GM04504 (cell line): Measurements from ENCODE around the gene PFDN1.

Experiments
- DNase-seq: peaks from one replicate; pipeline ENCODE4 v3.0.0-alpha.2; 2012; ENCODE audit warnings: low read depth

Gene PFDN1

DNA sequence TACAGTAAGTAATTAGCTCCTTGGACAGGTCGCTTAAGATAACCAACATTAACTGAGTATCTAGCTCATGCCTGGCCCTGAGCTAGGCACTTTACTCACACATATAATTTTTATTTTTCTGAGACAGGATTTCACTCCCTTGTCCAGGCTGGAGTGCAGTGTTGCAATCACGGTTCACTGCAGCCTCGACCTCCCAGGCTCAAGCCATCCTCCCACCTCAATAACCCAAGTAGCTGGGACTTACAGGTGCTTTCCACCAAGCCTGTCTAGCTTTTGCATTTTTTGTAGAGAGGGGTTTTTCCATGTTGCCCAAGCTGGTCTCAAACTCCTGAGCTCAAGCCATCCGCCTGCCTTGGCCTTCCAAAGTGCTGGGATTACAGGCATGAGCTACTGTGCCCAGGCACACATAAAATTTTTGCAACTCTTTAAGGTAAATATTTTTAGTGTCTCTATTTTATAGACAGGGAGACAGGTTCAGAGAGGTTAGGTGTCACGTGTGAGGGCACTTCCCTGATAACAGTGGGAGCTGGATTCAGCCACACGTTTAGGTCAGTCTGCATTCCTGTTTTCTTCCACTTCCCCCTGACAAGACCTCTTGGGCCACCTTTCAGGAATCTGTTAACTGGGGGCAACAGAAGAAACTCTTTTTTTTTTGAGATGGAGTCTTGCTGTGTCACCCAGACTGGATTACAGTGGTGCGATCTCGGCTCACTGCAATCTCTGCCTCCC is 25.3 kb upstream of the PFDN1 start:
- DNase-seq = no peak

DNA sequence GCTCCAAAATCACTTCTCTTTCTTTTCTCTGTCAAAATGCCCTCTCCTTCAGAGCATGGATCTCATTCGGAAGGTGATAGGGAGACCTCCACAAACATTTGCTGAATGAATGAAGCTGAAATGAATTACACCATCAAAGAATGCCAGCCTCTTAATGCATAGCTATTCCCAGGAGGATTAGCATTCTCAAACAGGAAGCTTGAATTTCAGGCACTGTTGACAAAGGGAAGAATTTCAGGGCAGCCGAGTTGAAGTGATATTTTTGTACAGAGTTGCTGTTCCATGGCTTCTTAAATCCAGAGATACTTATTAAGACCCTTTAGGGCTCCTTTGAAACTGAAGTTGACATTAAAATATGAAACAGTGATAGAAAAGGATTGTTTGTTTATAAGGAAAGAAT is 24.7 kb upstream of the PFDN1 start:
- no peak for DNase-seq

DNA sequence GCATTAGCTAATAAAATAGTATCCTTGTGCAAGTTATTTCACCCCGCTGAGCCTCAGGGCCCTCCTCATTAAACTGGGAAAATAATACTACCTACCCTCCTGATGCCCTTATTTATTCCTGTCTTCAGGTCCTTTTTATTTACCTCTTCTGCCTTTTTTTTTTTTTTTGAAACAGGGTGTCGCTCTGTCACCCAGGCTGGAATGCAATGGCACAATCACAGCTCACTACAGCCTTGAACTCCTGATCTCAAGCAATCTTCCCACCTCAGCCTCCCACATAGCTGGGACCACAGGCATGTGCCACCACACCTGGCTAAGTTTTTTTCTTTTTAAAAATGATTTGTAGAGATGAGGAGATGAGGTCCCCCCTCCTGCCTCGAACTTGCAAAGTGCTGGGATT is 22.6 kb upstream of the PFDN1 start:
- no peak for DNase-seq

DNA sequence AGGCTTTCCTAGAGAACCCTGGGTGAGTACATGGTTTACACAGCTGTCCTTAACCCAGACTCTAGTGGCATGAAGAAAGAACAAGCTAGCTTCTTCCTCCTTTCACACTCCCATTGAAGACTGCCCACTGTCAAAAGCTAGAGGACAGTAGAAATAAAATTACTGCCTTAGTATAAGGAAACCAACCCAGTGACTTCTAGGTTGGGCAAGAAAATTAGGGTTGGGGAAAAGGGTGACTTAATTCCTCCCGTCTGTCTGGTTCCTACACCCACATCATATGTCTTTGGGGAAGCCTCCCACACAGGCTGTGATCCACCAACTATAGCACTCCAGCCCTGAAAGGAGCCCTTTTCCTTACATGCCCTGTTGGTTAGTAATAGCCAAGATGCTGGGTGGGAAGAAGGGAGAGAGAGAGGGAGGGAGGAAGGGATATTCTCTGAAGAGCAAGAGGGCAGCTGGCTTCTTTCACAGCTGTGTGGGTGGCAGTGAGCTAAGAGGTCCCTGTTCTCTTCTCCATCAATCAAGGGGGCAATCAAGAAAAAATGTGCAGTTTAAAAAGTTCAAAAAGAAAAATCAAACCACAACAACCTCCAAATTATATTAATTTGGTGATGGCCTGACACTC is 21.8 kb upstream of the PFDN1 start:
- DNase-seq = no peak

DNA sequence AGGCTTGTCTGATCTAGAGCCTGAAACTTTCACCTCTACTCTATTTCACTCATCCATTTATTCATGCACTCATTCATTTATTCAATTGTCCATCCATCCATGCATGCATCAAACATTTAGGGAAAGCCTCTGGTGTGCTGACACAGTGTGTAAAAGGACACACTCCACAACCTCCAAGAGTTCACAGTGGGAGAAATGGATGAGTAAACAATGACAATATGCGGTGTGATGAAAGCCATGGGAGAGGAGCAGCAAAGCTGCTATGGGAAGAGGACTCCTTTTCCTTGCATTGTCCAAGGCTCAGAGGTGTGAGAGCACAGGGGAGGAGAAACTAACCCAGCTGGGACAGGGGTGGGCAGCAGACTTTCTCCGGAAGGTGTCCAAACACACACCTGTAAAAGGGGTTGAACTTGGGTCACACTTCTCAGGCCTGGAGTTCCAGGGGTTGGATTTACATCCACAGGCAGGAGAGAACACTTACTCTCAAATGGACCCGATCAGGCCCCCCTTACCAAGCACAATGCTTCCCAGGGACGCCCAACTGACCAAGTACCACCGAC is 21.2 kb upstream of the PFDN1 start:
- DNase-seq = no peak

DNA sequence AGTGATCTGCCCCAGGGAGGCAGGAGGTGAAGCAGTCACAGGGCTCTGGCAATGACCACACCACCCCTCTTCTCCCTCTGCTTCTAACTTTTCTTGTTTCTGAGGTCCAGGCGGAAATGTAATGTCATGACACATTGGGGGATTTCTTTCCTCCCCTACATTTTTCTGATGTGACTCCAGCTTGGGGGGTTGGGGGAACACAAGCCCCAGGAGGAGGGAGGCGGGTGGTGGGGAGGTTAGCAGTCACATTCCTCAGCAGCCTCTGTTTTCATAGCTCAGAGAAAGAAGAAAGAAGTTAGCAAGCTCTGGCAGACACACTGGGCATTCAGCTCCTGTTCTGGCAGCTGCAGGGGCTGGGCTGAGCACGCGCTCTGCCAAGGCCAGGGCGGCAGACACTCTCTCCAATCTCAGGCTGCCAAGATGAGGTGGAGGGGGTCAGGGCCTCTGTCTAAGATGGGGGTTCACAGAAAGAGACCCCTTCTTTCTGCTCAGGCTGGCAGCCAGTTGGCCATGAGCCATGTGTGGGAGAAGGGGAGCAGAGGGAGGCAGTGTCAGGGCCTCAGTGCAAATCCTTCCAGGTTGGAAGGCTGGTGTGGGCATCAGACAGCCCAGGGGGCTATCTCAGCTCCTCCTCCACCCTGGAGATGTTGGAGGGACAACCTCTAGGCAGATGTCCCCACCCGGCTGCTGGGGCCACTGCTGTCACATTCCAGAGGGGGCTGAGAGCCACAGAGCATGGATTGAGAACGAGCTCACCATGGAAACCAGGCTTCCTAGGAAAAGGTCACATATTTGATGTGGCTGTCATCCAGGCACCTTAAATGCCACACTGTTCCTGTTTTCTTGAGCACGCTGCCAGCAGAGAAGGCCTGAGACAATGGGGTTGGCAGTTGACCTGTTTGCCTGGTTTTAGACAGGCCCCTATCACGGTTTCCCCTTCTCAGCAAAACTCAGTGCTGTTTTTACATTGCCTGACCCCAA is 20.1 kb upstream of the PFDN1 start:
- DNase-seq = peak; percentile 79

DNA sequence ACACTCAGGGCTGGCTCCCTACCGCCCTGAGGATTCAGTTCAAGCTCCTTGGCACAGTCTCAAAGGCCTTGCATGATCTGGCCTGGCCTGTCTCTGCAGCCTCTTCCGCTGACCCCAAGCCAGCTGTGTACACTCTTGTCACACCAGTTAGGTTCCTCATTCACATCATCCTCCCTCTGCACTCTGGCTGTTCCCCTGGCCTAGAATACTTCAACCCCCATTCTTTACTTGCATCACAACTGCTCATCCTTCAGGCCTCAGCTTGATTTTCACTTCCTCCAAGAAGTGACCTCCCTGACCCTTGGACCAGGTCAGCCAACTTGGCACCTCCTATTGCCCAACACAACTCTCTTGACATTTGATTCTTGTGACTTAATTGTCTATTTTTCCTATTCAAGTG is 18.9 kb upstream of the PFDN1 start:
- DNase-seq = no peak

DNA sequence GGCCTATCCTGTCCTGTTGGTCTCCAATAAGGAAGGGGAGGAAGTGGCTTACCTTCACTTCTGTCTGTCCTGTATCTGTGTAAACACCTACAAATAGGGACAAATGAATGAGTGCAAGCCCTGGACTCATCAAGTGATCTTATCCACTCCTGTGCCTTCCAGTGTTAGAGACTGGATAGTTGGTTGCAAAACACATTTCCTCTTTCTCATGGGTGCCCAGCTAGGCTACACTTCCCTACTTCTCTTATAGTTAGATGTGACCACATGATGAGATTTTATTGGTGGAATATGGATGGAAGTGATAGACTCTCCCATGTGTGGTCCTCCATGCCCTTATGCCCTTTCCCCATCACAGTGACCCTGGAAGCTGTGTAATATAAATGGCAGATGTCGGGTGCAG is 16.9 kb upstream of the PFDN1 start:
- no peak for DNase-seq

DNA sequence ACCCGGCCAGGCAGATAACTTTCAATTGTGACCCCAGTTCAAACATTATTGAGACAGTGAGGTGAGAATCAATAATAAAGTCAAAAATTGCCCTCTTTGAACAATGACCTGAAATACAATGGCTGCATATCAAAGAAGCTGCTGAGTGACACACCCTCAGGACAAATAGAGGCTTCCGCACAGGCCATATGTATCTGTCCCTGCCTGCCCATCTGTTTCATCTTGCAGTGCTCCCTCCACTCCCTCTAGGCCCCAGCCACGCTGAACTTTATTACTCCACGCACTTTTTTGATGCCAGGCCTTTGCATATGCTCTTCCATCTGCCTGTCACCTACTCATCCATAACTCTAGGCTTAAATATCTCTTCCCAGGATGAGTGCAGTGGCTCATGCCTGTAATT is 15.9 kb upstream of the PFDN1 start:
- DNase-seq = no peak

DNA sequence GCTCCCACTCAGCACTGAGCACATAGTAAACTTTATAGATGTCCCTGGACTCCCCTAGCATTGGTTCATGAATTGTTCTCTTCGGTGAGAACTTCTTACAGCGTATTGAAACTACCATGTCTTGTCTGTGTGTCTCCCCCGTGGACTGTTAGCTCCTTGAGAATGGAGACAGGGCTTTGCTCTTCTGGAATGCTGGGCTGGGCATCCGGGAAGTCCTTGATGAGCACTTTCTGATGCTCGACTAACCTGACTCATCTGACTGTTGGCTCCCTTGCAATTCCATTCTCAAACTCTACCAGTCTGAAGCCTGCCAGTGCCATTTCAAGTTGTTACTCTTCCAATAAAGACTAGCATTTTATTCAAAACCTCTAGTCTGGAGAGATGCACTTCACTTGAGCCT is 15.0 kb upstream of the PFDN1 start:
- no peak for DNase-seq

DNA sequence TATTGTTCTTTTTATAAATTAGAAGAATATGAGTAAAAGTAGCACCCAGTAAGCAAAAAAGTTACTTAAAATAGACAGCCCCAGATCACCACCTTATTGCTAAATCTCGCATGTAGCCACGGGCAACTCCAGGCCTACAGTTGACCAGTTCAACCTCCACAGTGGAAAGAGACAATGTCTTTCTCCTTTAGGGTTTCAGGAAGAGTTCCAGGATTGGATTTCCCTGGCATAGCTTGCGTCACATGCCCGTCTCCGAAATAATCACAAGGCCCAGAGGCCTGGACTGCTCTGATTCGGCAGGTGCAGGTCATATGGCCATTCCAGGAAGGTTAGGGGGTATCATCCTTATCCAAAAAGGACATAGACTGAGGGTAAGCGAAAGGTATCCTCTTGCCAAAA is 9.9 kb upstream of the PFDN1 start:
- DNase-seq = no peak

DNA sequence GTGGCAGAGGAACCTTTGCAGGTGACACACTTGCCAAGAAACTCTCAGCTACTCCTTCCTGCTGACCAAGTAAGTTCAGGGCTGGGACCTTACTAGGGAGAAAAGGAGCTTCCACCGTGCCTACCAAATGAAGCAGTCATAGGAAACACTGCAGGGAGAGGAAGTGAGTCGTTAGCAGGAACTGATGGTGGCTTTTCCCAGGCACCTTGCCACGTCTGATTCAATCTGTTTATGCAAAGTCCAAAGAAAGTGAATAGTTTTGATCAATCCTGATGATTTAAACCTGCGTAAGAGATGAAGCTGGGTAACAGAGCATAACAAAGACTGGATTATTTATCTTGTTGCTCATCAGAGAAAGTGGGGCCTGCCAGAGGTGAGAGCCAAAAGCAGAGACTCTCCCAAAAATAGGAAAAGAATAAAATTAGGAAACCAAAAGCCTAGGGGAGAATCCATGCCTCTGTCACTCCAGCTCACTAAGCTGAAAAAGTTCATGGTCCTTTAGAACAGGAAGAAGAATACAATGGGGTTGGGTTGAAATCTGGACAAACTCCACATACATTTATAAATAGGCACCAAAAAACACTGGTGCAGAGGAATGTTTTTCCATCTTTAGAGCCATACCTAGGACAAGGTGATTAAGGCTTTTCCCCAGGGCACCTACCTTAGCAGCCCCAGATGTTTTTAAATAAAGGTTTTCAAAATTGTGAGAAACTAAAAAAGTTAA is 9.3 kb upstream of the PFDN1 start:
- peak; percentile 81 for DNase-seq

DNA sequence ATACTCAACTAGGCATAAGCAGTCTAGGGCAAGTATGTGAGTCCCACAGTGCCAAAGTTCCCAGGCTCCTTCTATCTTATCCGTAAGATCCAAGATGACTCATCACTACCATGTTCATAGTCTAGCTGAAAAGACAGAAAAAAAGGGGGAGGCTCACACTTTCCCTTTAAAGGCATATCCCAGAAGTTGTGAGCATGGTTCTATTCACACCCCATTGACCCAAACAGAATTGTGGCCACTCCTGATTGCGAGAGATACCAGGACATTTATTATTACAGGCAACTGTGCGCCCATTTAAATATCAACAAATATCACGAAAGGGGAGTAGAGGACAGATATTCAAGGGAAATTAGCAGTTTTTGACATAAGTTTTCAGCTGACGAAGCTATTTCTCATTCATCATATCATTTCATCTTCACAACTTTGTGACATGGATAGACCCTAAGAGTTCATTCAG is 8.1 kb upstream of the PFDN1 start:
- DNase-seq = peak; percentile 68

DNA sequence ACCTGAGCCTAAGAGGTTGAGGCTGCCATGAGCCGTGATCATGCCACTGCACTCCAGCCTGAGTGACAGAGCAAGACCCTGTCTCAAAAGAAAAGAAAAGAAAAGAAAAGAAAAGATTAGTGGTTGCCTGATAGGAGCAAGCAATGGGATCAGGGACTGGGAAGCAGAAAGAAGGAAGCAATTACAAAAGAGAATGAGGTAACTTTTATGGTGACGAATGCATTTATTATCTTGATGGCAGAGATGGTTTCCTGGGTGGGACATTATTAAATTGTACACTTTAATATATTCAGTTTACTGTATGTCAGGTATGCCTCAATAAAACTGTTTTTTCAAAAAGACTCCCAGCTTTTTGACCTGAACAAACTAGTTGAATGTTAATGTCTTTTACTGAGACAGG is 7.5 kb upstream of the PFDN1 start:
- DNase-seq = no peak

DNA sequence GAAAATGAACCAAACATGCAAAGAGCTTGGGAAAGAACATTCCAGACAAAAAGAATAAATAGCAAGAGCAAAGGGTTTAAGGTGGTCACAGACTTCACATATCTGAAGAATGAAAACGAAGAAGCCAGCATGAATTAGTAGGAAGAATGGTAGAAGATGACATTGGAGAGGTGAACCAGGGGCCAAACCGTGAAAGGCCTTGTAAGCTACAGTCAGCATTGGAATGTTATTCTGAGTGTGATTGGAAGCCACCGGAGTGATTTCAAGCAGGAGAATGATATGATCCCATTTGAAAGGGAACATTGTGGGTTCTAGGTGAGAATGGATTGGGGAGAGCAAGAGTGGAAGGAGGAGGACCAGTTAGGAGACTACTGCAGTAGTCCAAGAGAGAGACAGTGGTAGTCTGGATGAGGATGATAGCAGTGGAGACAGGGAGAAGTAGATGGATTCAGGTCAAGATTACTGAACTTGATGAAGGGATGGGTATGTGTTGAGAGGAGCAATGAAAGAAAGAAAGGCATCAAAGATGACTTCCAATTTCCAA is 6.9 kb upstream of the PFDN1 start:
- DNase-seq = no peak

DNA sequence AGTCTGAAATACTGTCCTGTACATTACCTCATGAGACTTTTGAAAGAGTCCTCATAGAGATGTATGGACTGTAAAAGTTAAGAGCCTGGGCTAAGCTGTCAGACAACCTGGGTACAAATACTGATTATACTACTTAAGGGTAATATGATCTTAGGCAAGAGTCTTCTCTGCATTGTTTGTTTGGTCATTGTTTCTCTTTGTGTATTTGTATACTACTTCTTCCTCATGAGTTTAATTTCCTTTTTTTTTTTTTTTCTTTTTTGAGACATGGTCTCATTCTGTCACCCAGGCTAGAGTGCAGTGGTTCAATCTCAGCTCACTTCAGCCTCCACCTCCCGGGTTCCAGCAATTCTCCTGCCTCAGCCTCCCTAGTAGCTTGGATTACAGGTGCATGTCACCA is 2.6 kb upstream of the PFDN1 start:
- DNase-seq = no peak

DNA sequence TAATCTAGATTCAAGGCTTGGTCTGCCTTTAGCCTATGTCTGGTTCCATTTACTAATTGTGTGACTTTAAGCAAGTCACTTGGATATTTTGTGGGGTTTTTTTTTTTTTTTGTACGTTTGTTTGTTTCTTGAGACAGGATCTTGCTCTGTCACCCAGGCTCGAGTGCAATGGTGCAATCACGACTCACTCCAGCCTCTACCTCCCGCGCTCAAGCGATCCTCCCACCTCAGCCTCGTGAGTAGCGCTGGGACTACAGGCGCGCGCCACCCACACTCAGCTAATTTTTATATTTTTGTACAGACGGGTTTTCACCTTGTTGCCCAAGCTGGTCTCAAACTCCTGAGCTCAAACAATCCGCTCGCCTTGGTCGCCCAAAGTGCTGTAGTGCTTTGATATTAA is 1.1 kb upstream of the PFDN1 start:
- no peak for DNase-seq

DNA sequence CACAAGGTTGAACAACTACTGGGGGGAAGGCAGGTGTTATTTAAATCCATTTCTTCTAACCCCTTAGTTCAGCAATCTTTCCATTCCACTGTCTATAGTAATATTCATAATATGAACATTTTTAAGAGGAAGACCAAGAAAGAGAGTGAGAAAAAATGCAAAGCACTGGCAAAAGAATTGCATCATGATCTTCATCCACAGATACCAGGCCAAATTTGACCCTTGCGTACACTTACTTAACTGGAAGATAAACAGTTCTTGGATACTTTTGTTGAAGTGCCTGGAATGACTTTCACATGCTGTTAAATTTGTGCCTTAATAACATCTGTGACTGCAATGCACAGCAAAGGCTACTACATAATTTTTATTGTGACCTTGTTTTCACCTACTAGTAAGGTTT is 1.8 kb downstream of the PFDN1 start:
- DNase-seq = no peak

DNA sequence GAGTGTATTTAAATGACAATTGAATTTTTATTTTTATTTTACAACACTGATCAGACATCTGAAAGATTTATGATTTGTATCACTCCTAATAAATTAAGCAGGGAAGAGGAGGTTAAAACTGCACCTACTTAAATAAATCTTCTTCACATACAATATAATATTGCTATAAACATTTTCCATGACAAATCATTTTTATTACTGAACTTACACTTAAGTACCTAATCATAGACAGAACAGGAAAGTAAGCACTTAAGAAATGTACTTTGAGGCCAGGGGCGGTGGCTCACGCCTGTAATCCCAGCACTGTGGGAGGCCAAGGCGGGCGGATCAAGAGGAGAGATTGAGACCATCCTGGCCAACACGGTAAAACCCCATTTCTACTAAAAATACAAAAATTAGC is 3.8 kb downstream of the PFDN1 start:
- no peak for DNase-seq

DNA sequence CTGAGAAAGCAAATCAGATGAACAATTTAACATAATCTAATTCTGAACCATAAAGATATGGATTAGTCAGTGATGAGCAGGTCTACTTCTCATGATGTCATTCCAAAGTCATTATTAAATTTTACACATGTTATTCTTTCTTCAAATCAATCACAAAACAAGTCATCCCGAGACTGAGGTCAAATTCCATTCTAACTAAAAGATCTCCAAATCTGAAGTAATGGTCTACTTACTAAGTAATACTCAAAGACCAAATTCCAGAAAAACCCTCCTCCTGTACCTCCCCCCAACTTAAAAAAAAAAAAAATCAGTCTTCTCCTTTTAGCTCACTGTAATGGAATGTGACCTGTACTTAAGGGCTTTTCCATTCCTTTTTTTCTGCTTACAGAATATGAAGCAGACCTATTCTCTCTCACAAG is 4.7 kb downstream of the PFDN1 start:
- no peak for DNase-seq

DNA sequence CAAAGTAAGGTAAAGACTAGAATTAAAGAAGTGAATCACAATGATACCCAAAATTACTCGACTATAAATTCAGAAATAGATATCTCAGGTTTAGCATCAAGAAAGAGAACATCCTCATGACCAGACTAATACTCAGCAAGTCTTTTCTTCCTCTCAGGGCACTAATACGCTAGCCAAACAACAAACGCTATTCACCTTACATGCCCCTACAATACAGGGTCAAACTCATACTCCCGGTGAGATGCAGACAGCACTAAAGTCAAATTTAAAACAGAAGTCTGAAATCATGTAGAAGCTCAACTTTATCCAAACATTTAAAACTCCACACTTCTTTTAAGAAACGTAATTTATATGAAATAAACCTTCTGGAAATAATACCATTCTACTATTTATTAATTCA is 5.6 kb downstream of the PFDN1 start:
- no peak for DNase-seq

DNA sequence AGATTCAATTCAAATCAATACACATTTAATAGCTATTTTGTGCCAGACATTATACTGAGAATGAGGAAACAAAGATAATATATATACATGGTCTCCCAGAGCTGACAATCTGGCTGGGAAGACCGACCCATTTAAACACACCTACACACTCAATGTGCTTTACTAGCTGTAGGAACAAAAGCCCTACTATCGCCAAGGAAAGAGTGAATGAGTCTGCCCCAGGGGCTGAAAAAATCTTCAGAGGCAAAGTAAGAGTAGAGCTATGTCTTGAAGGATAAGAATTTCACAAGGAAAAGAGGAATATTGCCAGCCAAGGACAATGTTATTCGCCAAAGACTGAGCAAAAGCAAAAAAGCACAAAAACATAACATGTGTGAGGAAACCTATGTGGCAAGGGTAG is 6.6 kb downstream of the PFDN1 start:
- DNase-seq = no peak
